Measurements from ENCODE around the gene PCDHGA7.
"Not testable (repeated sequence)": the region's sequence is repeated elsewhere in the genome, so short reads cannot be mapped to it uniquely, and the experiment has no call there.

The PCDHGA7 gene

DNA sequence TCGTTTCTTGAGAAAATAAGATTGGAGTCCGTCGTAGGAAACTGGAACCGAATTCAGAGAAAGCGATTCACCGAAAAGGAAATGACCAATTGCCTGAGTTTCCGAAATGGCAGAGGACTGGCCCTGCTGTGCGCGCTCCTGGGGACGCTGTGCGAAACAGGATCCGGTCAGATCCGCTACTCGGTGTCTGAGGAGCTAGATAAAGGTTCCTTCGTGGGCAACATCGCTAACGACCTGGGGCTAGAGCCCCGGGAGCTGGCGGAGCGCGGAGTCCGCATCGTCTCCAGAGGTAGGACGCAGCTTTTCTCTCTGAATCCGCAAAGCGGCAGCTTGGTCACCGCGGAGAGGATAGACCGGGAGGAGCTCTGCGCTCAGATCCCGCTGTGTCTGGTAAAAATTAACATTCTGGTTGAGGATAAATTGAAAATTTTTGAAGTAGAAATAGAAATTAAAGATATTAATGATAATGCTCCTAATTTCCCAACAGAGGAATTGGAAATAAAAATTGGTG lies 38.5 kb upstream of the PCDHGA7 start:
- H3K27me3 ChIP-seq = no peaks in the 10 kb centered on the region

GRCh38 chr5:141345327-141345726 lies 37.2 kb upstream of the PCDHGA7 start:
- Histone ChIP-seq H3K4me1 (no peaks in the 10 kb centered on the region; the same call in 1 of the 2 replicates), H3K9me3 (peaks cover 4% of the 10 kb centered on the region), H3K27me3 (no peaks in the 10 kb centered on the region), H3K36me3 (peaks cover 3% of the 10 kb centered on the region; the same call in 1 of the 2 replicates), H3K4me3 (ENCODE audit: low read depth, low read length) (no peak overlapping the region)
- no peak for DNase-seq
- TF ChIP-seq CTCF (IDR thresholded peaks at IDR 0.05; ENCODE audit: low read depth, low read length) = no peak

More for the DNA sequence above, 38.5 kb upstream of the PCDHGA7 start:
- H3K9me3 ChIP-seq = peaks cover 4% of the 10 kb centered on the region
- peaks cover 3% of the 10 kb centered on the region; the same call in 1 of the 2 replicates for H3K36me3 ChIP-seq
- H3K4me3 ChIP-seq (ENCODE audit: low read depth, low read length) = no peak overlapping the region
- H3K4me1 ChIP-seq = no peaks in the 10 kb centered on the region; the same call in 1 of the 2 replicates
- TF ChIP-seq CTCF (IDR thresholded peaks at IDR 0.05; ENCODE audit: low read depth, low read length) = no peak
- DNase-seq = no peak

- not testable (repeated sequence) for H3K27me3 ChIP-seq; DNase-seq; H3K36me3 ChIP-seq; H3K4me3 ChIP-seq (ENCODE audit: low read depth, low read length); H3K9me3 ChIP-seq; H3K4me1 ChIP-seq
Observed at GRCh38 chr5:141346017-141346416, 36.5 kb upstream of the PCDHGA7 start.

DNA sequence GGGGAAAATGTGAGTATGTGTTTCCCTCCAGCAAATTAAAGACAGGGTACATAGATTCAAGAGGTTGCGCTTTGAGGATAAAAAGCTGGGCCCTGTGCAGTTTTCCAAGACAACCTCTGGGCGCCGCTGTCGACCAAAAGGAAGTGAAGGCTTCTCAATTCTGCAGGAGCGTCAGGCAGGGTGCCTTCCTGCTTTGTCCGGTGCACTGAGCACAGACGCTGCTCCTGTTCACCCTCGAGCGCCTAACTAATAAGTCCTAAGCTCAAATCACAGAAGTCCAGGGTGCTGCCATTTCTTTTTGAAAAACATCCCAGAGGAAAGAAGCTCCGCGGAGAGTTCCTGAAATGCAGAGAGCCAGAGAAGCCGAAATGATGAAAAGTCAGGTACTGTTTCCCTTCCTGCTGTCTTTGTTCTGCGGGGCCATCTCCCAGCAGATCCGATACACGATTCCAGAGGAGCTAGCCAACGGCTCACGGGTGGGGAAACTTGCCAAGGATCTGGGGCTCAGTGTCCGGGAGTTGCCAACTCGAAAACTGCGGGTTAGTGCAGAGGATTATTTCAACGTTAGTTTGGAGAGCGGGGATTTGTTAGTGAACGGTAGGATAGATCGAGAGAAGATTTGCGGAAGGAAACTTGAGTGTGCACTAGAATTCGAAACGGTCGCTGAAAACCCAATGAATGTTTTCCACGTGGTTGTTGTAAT lies 32.5 kb upstream of the PCDHGA7 start, which contains the start of gene PCDHGB1:
Gene PCDHGB1, plus strand, starts transcription at position 183 of the 703 bp plus-strand sequence. Its CDS starts 162 bp downstream, at position 345.
- H3K9me3 ChIP-seq = peaks cover 2% of the 10 kb centered on the region
- no peaks in the 10 kb centered on the region for H3K27me3 ChIP-seq
- peak within 1 kb of the TSS; percentile 75 for H3K4me3 ChIP-seq (ENCODE audit: low read depth, low read length)
- peaks cover 17% of the 10 kb centered on the region for H3K36me3 ChIP-seq
- no peaks in the 10 kb centered on the region for H3K4me1 ChIP-seq
- peak; percentile 73 for TF ChIP-seq CTCF (IDR thresholded peaks at IDR 0.05; ENCODE audit: low read depth, low read length)
- peak; percentile 82 for DNase-seq

GRCh38 chr5:141351591-141351990 lies 31.0 kb upstream of the PCDHGA7 start:
- peaks cover 9% of the 10 kb centered on the region for H3K9me3 ChIP-seq
- no peak overlapping the region for H3K4me3 ChIP-seq (ENCODE audit: low read depth, low read length)
- peaks cover 32% of the 10 kb centered on the region for H3K36me3 ChIP-seq
- no peaks in the 10 kb centered on the region for H3K4me1 ChIP-seq
- H3K27me3 ChIP-seq = no peaks in the 10 kb centered on the region
- no peak for DNase-seq
- no peak for TF ChIP-seq CTCF (IDR thresholded peaks at IDR 0.05; ENCODE audit: low read depth, low read length)

- Histone ChIP-seq H3K9me3 (peaks cover 15% of the 10 kb centered on the region), H3K4me1 (no peaks in the 10 kb centered on the region), H3K27me3 (no peaks in the 10 kb centered on the region), H3K4me3 (ENCODE audit: low read depth, low read length) (no peak within 1 kb of the TSS), H3K36me3 (peaks cover 44% of the 10 kb centered on the region)
- TF ChIP-seq CTCF (IDR thresholded peaks at IDR 0.05; ENCODE audit: low read depth, low read length) = peak; percentile 50
- DNase-seq = no peak
Observed at GRCh38 chr5:141354900-141355469, 27.6 kb upstream of the PCDHGA7 start, which contains the start of gene PCDHGA4. Gene PCDHGA4 (plus strand): TSS chr5:141355021. CDS start chr5:141355108, 87 bp downstream.
